Smooth muscle cell (in vitro differentiated cells): ENCODE data around the gene ASB16. TPM values are rescaled to one million over a fixed set of nuclear protein-coding genes. Genes with fewer than 3 reads are reported as not detected.
"Not testable (repeated sequence)": the region's sequence is repeated elsewhere in the genome, so short reads cannot be mapped to it uniquely, and the experiment has no call there.

Experiments
- DNase-seq: peaks from one replicate; lab custom pipeline; 2025; ENCODE audit not compliant: unreplicated experiment; lab: John Stamatoyannopoulos, UW
- H2AFZ ChIP-seq: fragments of 200-600 bp; sonication (generic); 2 replicates; pipeline ENCODE4 v1.6.0; 2016; ENCODE audit warnings: antibody characterized with exemption, low read depth, mild to moderate bottlenecking
- H3F3A ChIP-seq: fragments of 200-600 bp; sonication (generic); 2 replicates; pipeline ENCODE4 v1.6.0; 2017; ENCODE audit warnings: antibody characterized with exemption, low read depth
- H3K27ac ChIP-seq: fragments of 200-600 bp; sonication (generic); 2 replicates; pipeline ENCODE4 v1.5.1; 2016; ENCODE audit warnings: low read depth, mild to moderate bottlenecking
- H3K27me3 ChIP-seq: fragments of 200-600 bp; sonication (generic); 2 replicates; pipeline ENCODE4 v1.6.1; 2016; ENCODE audit warnings: low read depth, mild to moderate bottlenecking
- H3K36me3 ChIP-seq: fragments of 200-600 bp; sonication (generic); 2 replicates; pipeline ENCODE4 v1.5.1; 2016; ENCODE audit warnings: low read depth
- H3K4me1 ChIP-seq: fragments of 200-600 bp; sonication (generic); 2 replicates; pipeline ENCODE4 v1.5.1; 2016; ENCODE audit warnings: low read depth
- H3K4me2 ChIP-seq: fragments of 200-600 bp; sonication (generic); 2 replicates; pipeline ENCODE4 v1.6.0; 2016; ENCODE audit warnings: mild to moderate bottlenecking
- H3K4me3 ChIP-seq: fragments of 200-600 bp; sonication (generic); 2 replicates; pipeline ENCODE4 v1.5.1; 2016; ENCODE audit warnings: mild to moderate bottlenecking
- H3K79me2 ChIP-seq: fragments of 200-600 bp; sonication (generic); 2 replicates; pipeline ENCODE4 v1.6.0; 2016; ENCODE audit warnings: low read depth, mild to moderate bottlenecking
- H3K9ac ChIP-seq: fragments of 200-600 bp; sonication (generic); 2 replicates; pipeline ENCODE4 v1.6.0; 2016; ENCODE audit warnings: low read depth
- H3K9me3 ChIP-seq: fragments of 200-600 bp; sonication (generic); replicated peaks from 2 replicates; pipeline ENCODE4 v1.5.1; 2016; ENCODE audit warnings: low read depth
- H4K20me1 ChIP-seq: fragments of 200-600 bp; sonication (generic); 2 replicates; pipeline ENCODE4 v1.6.0; 2016; ENCODE audit warnings: low read depth
- CTCF ChIP-seq: fragments of 200-600 bp; sonication (generic); IDR thresholded peaks from 2 replicates; pipeline ENCODE4 v1.5.1; 2017; ENCODE audit warnings: borderline replicate concordance, mild to moderate bottlenecking, antibody characterized with exemption; ENCODE audit not compliant: insufficient read depth, poor library complexity, severe bottlenecking
- WGBS: methylation state at CpG from one replicate; pipeline ENCODE4 v1.1.7; 2016; ENCODE audit warnings: low lambda C conversion rate; 5-methylcytosine and 5-hydroxymethylcytosine counted together
- polyA plus RNA-seq: library from polyadenylated mRNA; unstranded; fragments of >200 nt; fragmentation: Nextera tagmentation; extraction: Ambion mirVana; gene quantifications from 2 replicates; pipeline ENCODE4 v1.2.1, GENCODE V29; 2016
- total RNA-seq: library from RNA; depleted of rRNA; stranded (reverse); fragments of >200 nt; gene quantifications from 2 replicates; pipeline ENCODE4 v1.2.3, GENCODE V29; 2014

The ASB16 gene
- total and polyA plus RNA-seq, 2 experiments from 2014 or later = 0.35 TPM; not detected in 1

- H3K4me1 ChIP-seq = peaks cover 4% of the 10 kb centered on the region
- TF ChIP-seq CTCF = no peak
- 93% methylated on average over 7 of the region's 7 CpGs for WGBS
- H3K4me2 ChIP-seq = no peak overlapping the region
- no peak overlapping the region for H3K9ac ChIP-seq
- no peaks in the 10 kb centered on the region for H4K20me1 ChIP-seq
- H2AFZ ChIP-seq = no peak overlapping the region
- no peak overlapping the region for H3K4me3 ChIP-seq
- no peaks in the 10 kb centered on the region for H3K27me3 ChIP-seq
- no peaks in the 10 kb centered on the region for H3K9me3 ChIP-seq
- H3K27ac ChIP-seq = no peak overlapping the region
- H3K79me2 ChIP-seq = no peaks in the 10 kb centered on the region
- DNase-seq = no peak
- H3F3A ChIP-seq = no peaks in the 10 kb centered on the region
- H3K36me3 ChIP-seq = no peaks in the 10 kb centered on the region
These were observed 25.4 kb upstream of the ASB16 start for GRCh38 chr17:44144966-44145739.

- Histone ChIP-seq H3K36me3 (no peaks in the 10 kb centered on the region), H3K4me3 (no peak overlapping the region), H2AFZ (no peak overlapping the region), H3K79me2 (no peaks in the 10 kb centered on the region), H4K20me1 (no peaks in the 10 kb centered on the region), H3F3A (no peaks in the 10 kb centered on the region), H3K27ac (no peak overlapping the region), H3K9me3 (no peaks in the 10 kb centered on the region), H3K27me3 (no peaks in the 10 kb centered on the region), H3K4me1 (peaks cover 4% of the 10 kb centered on the region), H3K4me2 (no peak overlapping the region), H3K9ac (no peak overlapping the region)
- WGBS = 11% methylated on average over 2 of the region's 2 CpGs
- no peak for TF ChIP-seq CTCF
- DNase-seq = no peak
These were observed 23.8 kb upstream of the ASB16 start for GRCh38 chr17:44146375-44147346.

GRCh38 chr17:44147812-44148211, 22.7 kb upstream of the ASB16 start:
- H3K9ac ChIP-seq = no peak overlapping the region
- no peak for TF ChIP-seq CTCF

GRCh38 chr17:44149066-44149465, 21.4 kb upstream of the ASB16 start:
- H3F3A ChIP-seq, H3K9me3 ChIP-seq, H3K4me1 ChIP-seq, H2AFZ ChIP-seq, H3K79me2 ChIP-seq, H3K36me3 ChIP-seq, H3K4me2 ChIP-seq, H3K9ac ChIP-seq, H3K27me3 ChIP-seq, H4K20me1 ChIP-seq, DNase-seq, H3K4me3 ChIP-seq, H3K27ac ChIP-seq: not testable (repeated sequence)
- WGBS = 96% methylated on average over 3 of the region's 3 CpGs

More at GRCh38 chr17:44147812-44148211, 22.7 kb upstream of the ASB16 start:
- no peaks in the 10 kb centered on the region for H3K9me3 ChIP-seq
- DNase-seq = no peak
- H4K20me1 ChIP-seq = no peaks in the 10 kb centered on the region
- H3K4me3 ChIP-seq = no peak overlapping the region
- no peaks in the 10 kb centered on the region for H3K36me3 ChIP-seq
- H3K27ac ChIP-seq = no peak overlapping the region
- H3K4me2 ChIP-seq = no peak overlapping the region
- 96% methylated on average over 4 of the region's 4 CpGs for WGBS
- H3K27me3 ChIP-seq = no peaks in the 10 kb centered on the region
- no peaks in the 10 kb centered on the region for H3F3A ChIP-seq
- no peak overlapping the region for H2AFZ ChIP-seq
- no peaks in the 10 kb centered on the region for H3K4me1 ChIP-seq
- no peaks in the 10 kb centered on the region for H3K79me2 ChIP-seq
